Gastroesophageal sphincter (tissue), 3 donors: Measurements from ENCODE around the gene GEMIN8.

ENCODE experiments used
- CTCF ChIP-seq, 4 experiments: fragments of 200-600 bp in 2 of 4; fragments of 450-650 bp in 2 of 4; sonication (generic) in 1 of 4; IDR thresholded peaks; one replicate each; pipeline ENCODE4 v1.5.1; 2017 to 2019; ENCODE audit warnings: antibody characterized with exemption in 4 of 4, mild to moderate bottlenecking in 2 of 4, moderate library complexity in 2 of 4
- EP300 ChIP-seq: sonication (generic); formaldehyde crosslinking; IDR thresholded peaks from one replicate; pipeline ENCODE4 v1.6.1; 2017; ENCODE audit warnings: antibody characterized with exemption, mild to moderate bottlenecking
- POLR2A ChIP-seq, 2 donors: fragments of 450-650 bp; IDR thresholded peaks; one replicate each; pipeline ENCODE4 v1.6.1; 2017; ENCODE audit warnings: antibody characterized with exemption in 2 of 2, mild to moderate bottlenecking in 2 of 2, moderate library complexity in 1 of 2
- POLR2AphosphoS5 ChIP-seq: sonication (generic); formaldehyde crosslinking; IDR thresholded peaks from one replicate; pipeline ENCODE4 v1.6.1; 2017; ENCODE audit warnings: antibody characterized with exemption

- no peak for TF ChIP-seq CTCF (IDR thresholded peaks at IDR 0.05)
- no peak for TF ChIP-seq POLR2A (IDR thresholded peaks at IDR 0.05)
- no peak for TF ChIP-seq EP300
- no peak for TF ChIP-seq POLR2AphosphoS5
These were observed 23.2 kb downstream of the GEMIN8 start for GRCh38 chrX:14006540-14006939.
